GM19324 (cell line): ENCODE results near the gene TMEM94.
"Not testable (repeated sequence)": the region's sequence is repeated elsewhere in the genome, so short reads cannot be mapped to it uniquely, and the experiment has no call there.

Experiments used
- ATAC-seq: cut with Tn5 transposase; IDR thresholded peaks from one replicate; pipeline ENCODE4 v1.9.1; 2021; ENCODE audit warnings: mild to moderate bottlenecking, moderate library complexity; ENCODE audit not compliant: unreplicated experiment, low FRiP score

The TMEM94 gene

GRCh38 chr17:75442168-75443103, 14.0 kb upstream of the TMEM94 start:
- no peak for ATAC-seq

- ATAC-seq, result no peak
Measured at GRCh38 chr17:75445296-75445695, 11.1 kb upstream of the TMEM94 start.

DNA sequence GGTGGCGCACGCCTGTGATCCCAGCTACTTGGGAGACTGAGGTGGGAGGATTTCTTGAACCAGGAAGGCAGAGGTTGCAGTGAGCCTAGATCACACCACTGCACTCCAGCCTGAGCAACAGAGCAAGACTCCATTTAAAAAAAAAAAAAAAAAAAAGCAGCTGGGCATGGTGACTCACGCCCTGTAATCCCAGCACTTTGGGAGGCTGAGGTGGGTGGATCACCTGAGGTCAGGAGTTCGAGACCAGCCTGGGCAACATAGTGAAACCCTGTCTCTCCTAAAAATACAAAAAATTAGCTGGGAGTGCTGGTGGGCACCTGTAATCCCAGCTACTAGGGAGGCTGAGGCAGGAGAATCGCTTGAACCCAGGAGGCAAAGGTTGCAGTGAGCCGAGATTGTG, 10.5 kb upstream of the TMEM94 start:
- not testable (repeated sequence) for ATAC-seq

DNA sequence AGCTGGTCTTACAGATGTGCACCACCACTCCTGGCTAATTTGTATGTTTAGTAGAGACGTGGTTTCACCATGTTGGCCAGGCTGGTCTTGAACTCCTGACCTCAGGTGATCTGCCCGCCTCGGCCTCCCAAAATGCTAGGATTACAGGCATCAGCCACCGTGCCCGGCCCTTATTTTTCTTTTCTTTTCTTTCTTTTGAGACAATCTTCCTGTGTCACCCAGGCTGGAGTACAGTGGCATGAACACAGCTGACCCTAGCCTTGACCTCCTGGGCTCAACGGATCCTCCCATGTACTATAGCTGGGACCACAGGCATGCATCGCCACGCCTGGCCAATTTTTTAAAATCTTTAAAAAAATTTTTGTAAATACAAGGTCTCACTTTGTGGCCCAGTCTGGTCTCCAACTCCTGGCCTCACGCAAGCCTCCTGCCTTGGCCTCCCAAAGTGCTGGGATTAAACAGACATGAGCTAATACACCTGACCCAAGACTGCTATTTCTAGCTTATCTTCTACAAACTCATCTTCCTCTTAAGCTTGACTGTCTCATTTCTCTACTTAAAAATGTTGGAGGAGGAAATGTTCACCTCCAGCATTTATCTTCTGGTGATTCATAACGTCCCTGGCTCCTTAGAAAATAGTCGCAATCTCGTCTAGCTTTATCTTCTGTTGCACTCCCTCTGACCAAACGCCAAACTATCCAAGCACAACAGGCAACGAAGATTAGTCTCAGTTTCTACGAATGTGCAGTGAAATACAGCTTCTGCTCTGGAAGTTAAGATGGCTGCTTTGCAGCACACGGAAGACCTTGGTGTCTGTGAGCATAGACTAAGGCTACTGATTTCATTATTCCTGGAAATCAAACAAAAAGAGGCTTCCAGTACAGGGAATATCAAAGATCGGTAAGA, 8.2 kb upstream of the TMEM94 start:
- ATAC-seq, result no peak

- ATAC-seq, result no peak
Measured at GRCh38 chr17:75450270-75450669, 6.2 kb upstream of the TMEM94 start.

DNA sequence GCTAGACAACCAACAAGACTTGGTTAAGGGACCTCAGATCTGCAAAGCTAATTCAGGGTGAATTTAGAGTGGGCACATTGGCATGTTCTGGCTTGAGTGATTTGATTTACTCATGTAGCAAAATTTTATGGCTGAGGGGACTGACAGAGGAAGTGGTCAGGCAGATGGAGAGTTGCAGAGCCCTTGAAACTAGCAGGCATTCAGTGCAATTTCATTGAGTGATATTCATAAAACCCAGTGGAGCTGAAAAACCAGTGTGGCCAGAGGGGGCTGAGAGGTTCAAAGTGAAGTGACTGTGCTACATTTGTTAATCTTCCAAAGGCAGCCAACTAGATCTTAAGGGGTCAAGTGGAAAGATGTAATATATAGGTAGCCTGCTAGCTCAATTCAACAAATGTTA, 2.2 kb upstream of the TMEM94 start:
- ATAC-seq, result no peak

GRCh38 chr17:75454672-75455071, 1.8 kb upstream of the TMEM94 start:
- not testable (repeated sequence) for ATAC-seq

GRCh38 chr17:75456039-75456416, 407 bp upstream of the TMEM94 start:
- peak; percentile 14 for ATAC-seq

DNA sequence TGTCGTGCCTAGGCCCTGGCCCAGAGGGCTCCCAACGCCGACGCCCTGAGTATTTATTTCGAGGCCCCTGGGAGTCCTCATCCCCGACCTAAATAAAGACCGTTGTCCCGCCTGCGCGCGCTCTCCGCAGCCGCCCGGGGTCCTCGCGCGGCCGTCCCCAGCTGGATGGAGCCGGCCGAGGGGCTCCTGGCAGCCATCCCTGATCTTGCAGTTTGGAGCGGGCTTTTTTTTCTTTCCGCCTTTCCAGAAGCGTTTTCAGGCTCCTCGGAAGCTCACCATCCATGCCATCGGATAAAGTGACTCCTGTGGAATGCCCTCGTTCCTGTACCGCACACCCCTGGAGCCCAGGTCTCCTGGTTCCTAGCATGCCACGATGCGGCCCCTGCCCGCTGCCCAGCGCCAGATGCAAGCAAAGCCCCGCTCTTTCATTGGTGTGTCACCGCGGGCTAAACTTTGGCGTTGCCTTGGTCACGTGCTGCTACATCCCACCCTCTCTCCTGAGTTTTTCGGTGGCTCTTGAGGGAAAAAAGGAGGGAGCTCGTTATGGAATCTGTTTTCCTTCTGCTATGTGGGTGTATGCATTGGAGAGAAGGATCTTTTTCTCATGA, 716 bp downstream of the TMEM94 start:
- ATAC-seq, result no peak

GRCh38 chr17:75459246-75459589, 2.8 kb downstream of the TMEM94 start:
- ATAC-seq, result no peak

GRCh38 chr17:75459590-75460267, 3.3 kb downstream of the TMEM94 start:
- ATAC-seq, result no peak

- ATAC-seq, result no peak
Measured at GRCh38 chr17:75460295-75460694, 3.9 kb downstream of the TMEM94 start.

DNA sequence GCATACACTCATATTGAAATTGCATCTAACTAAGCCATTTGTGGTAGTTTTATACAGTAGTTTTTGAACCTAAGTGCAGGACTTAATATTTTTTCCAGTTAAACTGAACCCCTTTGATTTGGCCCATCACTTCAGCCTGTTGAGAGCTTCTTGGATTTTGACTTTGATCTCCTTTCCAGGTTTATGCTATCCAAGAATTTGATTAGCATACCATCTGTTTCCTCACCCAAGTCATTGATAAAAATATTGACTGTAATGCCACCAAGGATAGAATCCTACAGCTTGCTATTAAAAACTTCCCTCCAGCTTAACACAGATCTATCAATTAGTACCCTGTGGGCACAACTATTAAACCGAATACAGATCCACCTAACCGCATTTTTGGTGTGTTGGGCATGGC, 7.2 kb downstream of the TMEM94 start:
- ATAC-seq, result no peak

DNA sequence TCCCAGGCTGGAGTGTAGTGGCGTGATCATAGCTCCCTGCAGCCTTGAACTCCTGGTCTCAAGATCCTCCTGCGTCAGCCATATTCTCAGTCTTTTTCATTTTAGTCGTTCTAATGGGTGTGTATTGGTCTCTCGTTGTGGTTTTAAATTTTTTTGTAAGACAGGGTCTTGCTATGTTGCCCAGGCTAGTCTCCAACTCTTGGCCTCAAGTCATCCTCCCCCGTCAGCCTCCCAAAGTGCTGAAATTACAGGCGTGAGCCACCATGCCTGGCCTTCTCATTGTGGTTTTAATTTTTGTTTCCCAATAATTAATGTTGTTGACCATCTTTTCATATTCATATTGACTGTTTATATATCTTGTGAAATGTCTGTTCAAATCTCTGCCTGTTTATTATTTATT, 8.6 kb downstream of the TMEM94 start:
- no peak for ATAC-seq

DNA sequence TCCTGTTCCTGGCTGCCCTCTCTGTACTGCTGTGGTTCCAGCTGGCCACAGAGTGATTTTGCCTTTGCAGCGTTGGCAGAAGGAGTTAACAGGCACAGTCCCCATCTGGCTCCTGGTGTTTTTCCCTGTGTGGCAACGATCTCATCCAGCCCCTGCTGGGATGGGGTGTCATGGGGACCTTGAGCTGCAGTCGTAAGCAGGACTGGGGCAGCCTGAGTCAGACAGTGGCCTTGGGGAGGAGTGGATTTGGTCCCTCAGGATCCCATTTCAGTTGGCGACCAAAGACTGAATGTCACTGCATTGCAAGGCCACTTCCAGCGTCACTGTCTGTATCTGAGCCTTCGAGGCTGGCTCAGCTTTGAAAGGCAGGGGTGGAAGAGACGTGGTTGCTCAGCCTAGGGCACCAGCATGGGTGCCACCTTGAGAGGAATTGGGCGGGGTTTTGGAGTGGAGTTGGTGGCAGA, 11.9 kb downstream of the TMEM94 start:
- ATAC-seq, result no peak

DNA sequence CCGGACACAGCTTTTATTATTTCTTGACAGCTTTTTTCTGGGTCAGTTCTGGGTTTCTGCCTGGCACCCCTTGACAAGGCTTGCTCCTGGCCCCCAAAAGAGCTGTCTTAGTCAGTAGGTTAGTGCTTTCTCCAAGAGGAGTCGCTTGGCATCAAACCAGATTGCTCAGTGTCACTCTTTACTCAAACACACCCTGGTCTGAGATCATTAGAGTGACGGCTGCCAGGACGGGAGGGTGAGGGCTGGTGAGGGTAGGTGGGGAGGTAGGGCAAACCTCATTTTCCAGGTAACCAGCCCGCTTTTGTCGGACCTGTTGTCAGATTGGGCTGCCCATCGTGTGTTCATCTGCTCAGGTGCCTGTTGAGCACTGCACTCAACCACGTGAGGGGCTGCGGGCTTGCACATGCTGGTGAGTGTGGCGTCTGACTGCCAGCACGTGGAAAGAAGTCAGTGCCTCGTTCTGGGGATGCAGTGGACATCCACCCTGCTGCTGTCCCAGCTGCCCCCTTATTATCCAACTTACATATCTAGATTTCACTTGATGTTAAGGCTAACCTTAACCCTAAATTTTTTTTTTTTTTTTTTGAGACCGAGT, 12.4 kb downstream of the TMEM94 start:
- no peak for ATAC-seq

- no peak for ATAC-seq
Measured at GRCh38 chr17:75471207-75471606, 14.8 kb downstream of the TMEM94 start.

GRCh38 chr17:75472119-75472518, 15.7 kb downstream of the TMEM94 start:
- ATAC-seq, result no peak

GRCh38 chr17:75473246-75473645, 16.8 kb downstream of the TMEM94 start:
- ATAC-seq, result no peak

DNA sequence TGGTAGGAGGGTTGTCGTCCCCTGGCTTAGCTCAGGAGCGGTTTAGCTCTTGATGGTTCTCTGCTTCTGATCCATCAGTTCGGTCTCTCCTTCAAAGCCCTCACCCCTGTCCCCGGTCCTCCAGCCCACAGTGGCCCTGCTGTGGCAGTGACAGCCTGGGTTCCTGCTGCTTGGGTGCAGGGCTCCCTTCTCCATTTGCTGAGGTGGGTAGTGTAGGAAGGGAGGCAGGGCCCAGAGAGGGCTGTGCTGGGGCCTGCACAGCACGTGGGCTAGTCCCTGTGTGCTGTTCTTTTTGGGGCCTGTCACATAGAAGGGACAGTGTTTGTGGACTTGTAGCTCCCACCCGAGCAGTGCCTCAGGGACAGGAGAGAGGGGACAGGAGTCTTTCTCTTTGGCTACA, 18.3 kb downstream of the TMEM94 start:
- ATAC-seq, result no peak
